HepG2 (cell line): ENCODE results near the gene EIF3L.

Source experiments
- CC2D1A ChIP-seq: sonication (generic); formaldehyde crosslinking; IDR thresholded peaks from 2 replicates; pipeline ENCODE4 v1.8.1; 2023; ENCODE audit warnings: mild to moderate bottlenecking, missing genetic modification reagents
- CEBPB ChIP-seq: IDR thresholded peaks from 2 replicates; pipeline ENCODE4 v1.6.1; 2011; ENCODE audit warnings: low read depth, low read length, improper control_type of control experiment, borderline replicate concordance
- CREB1 ChIP-seq, 2 experiments: fragments of 450-650 bp in 1 of 2; IDR thresholded peaks; 2 replicates each; pipeline ENCODE4 v1.6.1; 2016 to 2017; ENCODE audit warnings: control low read depth in 1 of 2, mild to moderate bottlenecking in 1 of 2, missing compliant biosample characterization in 1 of 2, missing genetic modification characterization in 1 of 2
- KLF12 ChIP-seq: sonication (generic); formaldehyde crosslinking; IDR thresholded peaks from 2 replicates; pipeline ENCODE4 v1.4.0; 2020; ENCODE audit warnings: missing genetic modification reagents, borderline replicate concordance
- NR2C2 ChIP-seq: sonication (generic); formaldehyde crosslinking; IDR thresholded peaks from 2 replicates; pipeline ENCODE4 v1.4.0; 2020; ENCODE audit warnings: missing genetic modification reagents, mild to moderate bottlenecking, moderate library complexity, borderline replicate concordance
- NR3C1 ChIP-seq: sonication (generic); formaldehyde crosslinking; IDR thresholded peaks from 2 replicates; pipeline ENCODE4 v1.4.0; 2020; ENCODE audit warnings: missing genetic modification reagents
- POLR2AphosphoS5 ChIP-seq: IDR thresholded peaks from 2 replicates; pipeline ENCODE4 v1.6.1; 2012; ENCODE audit warnings: low read depth, low read length
- RBAK ChIP-seq: sonication (generic); formaldehyde crosslinking; IDR thresholded peaks from 2 replicates; pipeline ENCODE4 v1.5.1; 2020; ENCODE audit warnings: mild to moderate bottlenecking, missing genetic modification reagents
- RXRB ChIP-seq: IDR thresholded peaks from 2 replicates; pipeline ENCODE4 v1.6.1; 2016; ENCODE audit warnings: borderline replicate concordance, missing genetic modification reagents, missing compliant biosample characterization
- ZNF24 ChIP-seq: fragments of 450-650 bp; IDR thresholded peaks from 2 replicates; pipeline ENCODE4 v1.6.1; 2017; ENCODE audit warnings: antibody characterized with exemption, mild to moderate bottlenecking
- ZNF414 ChIP-seq: sonication (generic); formaldehyde crosslinking; IDR thresholded peaks from 2 replicates; pipeline ENCODE4 v1.5.0; 2020; ENCODE audit warnings: missing genetic modification reagents
- TF ChIP-seq, protein P1 (sequence below): sonication (generic); formaldehyde crosslinking; conservative IDR thresholded peaks from 2 replicates; pipeline ENCODE4 v1.4.0; 2020; ENCODE audit warnings: missing genetic modification reagents
- TF ChIP-seq, protein P2 (sequence below): sonication (generic); formaldehyde crosslinking; IDR thresholded peaks from 2 replicates; pipeline ENCODE4 v1.5.1; 2020; ENCODE audit warnings: mild to moderate bottlenecking, missing genetic modification reagents, moderate library complexity
- TF ChIP-seq, protein P3 (sequence below): sonication (generic); formaldehyde crosslinking; IDR thresholded peaks from 2 replicates; pipeline ENCODE4 v1.4.0; 2020; ENCODE audit warnings: low read depth, mild to moderate bottlenecking, missing genetic modification reagents

GRCh38 chr22:37855462-37855861 is 6.2 kb downstream of the EIF3L start:
- TF ChIP-seq ZNF414 (CRISPR knock-in tag) = no peak
- no peak for TF ChIP-seq CC2D1A (CRISPR knock-in tag)
- no peak for TF ChIP-seq NR3C1 (CRISPR knock-in tag)
- TF ChIP-seq RXRB (CRISPR knock-in tag) = no peak
- no peak for TF ChIP-seq KLF12
- TF ChIP-seq, protein P1, sequence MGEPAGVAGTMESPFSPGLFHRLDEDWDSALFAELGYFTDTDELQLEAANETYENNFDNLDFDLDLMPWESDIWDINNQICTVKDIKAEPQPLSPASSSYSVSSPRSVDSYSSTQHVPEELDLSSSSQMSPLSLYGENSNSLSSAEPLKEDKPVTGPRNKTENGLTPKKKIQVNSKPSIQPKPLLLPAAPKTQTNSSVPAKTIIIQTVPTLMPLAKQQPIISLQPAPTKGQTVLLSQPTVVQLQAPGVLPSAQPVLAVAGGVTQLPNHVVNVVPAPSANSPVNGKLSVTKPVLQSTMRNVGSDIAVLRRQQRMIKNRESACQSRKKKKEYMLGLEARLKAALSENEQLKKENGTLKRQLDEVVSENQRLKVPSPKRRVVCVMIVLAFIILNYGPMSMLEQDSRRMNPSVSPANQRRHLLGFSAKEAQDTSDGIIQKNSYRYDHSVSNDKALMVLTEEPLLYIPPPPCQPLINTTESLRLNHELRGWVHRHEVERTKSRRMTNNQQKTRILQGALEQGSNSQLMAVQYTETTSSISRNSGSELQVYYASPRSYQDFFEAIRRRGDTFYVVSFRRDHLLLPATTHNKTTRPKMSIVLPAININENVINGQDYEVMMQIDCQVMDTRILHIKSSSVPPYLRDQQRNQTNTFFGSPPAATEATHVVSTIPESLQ = no peak
- no peak for TF ChIP-seq RBAK (CRISPR knock-in tag)
- TF ChIP-seq, protein P2, sequence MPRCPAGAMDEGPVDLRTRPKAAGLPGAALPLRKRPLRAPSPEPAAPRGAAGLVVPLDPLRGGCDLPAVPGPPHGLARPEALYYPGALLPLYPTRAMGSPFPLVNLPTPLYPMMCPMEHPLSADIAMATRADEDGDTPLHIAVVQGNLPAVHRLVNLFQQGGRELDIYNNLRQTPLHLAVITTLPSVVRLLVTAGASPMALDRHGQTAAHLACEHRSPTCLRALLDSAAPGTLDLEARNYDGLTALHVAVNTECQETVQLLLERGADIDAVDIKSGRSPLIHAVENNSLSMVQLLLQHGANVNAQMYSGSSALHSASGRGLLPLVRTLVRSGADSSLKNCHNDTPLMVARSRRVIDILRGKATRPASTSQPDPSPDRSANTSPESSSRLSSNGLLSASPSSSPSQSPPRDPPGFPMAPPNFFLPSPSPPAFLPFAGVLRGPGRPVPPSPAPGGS (CRISPR knock-in tag) = no peak
- no peak for TF ChIP-seq CREB1 (IDR thresholded peaks at IDR 0.05)
- no peak for TF ChIP-seq CREB1 (CRISPR knock-in tag; IDR thresholded peaks at IDR 0.05)
- no peak for TF ChIP-seq POLR2AphosphoS5
- no peak for TF ChIP-seq NR2C2
- TF ChIP-seq, protein P3, sequence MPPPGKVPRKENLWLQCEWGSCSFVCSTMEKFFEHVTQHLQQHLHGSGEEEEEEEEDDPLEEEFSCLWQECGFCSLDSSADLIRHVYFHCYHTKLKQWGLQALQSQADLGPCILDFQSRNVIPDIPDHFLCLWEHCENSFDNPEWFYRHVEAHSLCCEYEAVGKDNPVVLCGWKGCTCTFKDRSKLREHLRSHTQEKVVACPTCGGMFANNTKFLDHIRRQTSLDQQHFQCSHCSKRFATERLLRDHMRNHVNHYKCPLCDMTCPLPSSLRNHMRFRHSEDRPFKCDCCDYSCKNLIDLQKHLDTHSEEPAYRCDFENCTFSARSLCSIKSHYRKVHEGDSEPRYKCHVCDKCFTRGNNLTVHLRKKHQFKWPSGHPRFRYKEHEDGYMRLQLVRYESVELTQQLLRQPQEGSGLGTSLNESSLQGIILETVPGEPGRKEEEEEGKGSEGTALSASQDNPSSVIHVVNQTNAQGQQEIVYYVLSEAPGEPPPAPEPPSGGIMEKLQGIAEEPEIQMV (CRISPR knock-in tag) = no peak
- TF ChIP-seq ZNF24 = no peak
- TF ChIP-seq CEBPB = no peak
